Body of pancreas (tissue), 4 donors: ENCODE results near the gene TACC2. TPM values are rescaled to one million over a fixed set of nuclear protein-coding genes. Genes with fewer than 3 reads are reported as not detected.

Experiments used
- ATAC-seq: fragments of 150-250 bp; one replicate; pipeline ENCODE4 v1.9.1; 2016
- DNase-seq, 4 donors: peaks; one replicate each; pipeline ENCODE4 v3.0.0-alpha.2; 2019
- H3K27ac ChIP-seq, 4 donors: fragments of 200-600 bp; sonication (generic); 1 replicate in 3 of 4; 2 replicates in 1 of 4; pipeline versions ENCODE4 v1.5.1 to v1.6.1; 2016 to 2019; ENCODE audit warnings: mild to moderate bottlenecking in 1 of 4, mixed read lengths in 1 of 4, moderate library complexity in 1 of 4
- H3K27me3 ChIP-seq, 2 donors: fragments of 200-600 bp; sonication (generic); one replicate each; pipeline ENCODE4 v1.6.0; 2016; ENCODE audit warnings: mild to moderate bottlenecking in 1 of 2
- H3K36me3 ChIP-seq, 2 donors: fragments of 200-600 bp; sonication (generic); replicated peaks in 1 of 2; 2 replicates each; pipeline ENCODE4 v1.5.1; 2016; ENCODE audit warnings: low read depth in 2 of 2; ENCODE audit not compliant: insufficient read depth in 1 of 2
- H3K4me1 ChIP-seq: fragments of 200-600 bp; sonication (generic); one replicate; pipeline ENCODE4 v1.6.0; 2016
- H3K4me3 ChIP-seq, 2 donors: fragments of 200-600 bp; sonication (generic); 1 replicate in 1 of 2; 2 replicates in 1 of 2; pipeline ENCODE4 v1.5.1; 2016 to 2019
- H3K9me3 ChIP-seq, 3 donors: fragments of 200-600 bp; sonication (generic); 1 replicate in 2 of 3; 2 replicates in 1 of 3; pipeline ENCODE4 v1.5.1; 2016
- POLR2A ChIP-seq, 3 donors: fragments of 450-650 bp; IDR thresholded peaks; one replicate each; pipeline ENCODE4 v1.6.1; 2016; ENCODE audit warnings: antibody characterized with exemption in 3 of 3, mild to moderate bottlenecking in 2 of 3
- WGBS, 2 donors: methylation state at CpG; one replicate each; pipeline ENCODE4 v1.1.5; 2017; 5-methylcytosine and 5-hydroxymethylcytosine counted together
- intact Hi-C: fragments of 100-400 bp; cut with DNase I; formaldehyde crosslinking; loops from one replicate; pipeline ENCODE4 v1.15.1; 2023
- total RNA-seq, 2 donors: library from RNA; depleted of rRNA; stranded (reverse); fragments of >200 nt; gene quantifications; one replicate each; pipeline ENCODE4 v1.1.0, GENCODE V29; 2016
- TF ChIP-seq, protein P1 (sequence below), 7 experiments: fragments of 450-650 bp in 4 of 7; fragments of 200-600 bp in 3 of 7; sonication (generic) in 3 of 7; IDR thresholded peaks; one replicate each; pipeline ENCODE4 v1.5.1; 2016 to 2019; ENCODE audit warnings: antibody characterized with exemption in 7 of 7

TACC2 gene
- total RNA-seq, 2 donors from 2014 or later: 29.0 to 38.7 TPM

GRCh38 chr10:122227754-122228153, 238.8 kb downstream of the TACC2 start:
- ATAC-seq (no peak), DNase-seq (no peak)
- whole genome bisulfite sequencing, 2 donors: 95 to 100% methylated on average over 4 of the region's 4 CpGs
- Histone ChIP-seq H3K36me3 (peaks cover 0 to 13% of the 10 kb centered on the region in 2 donors), H3K4me3 (no peak overlapping the region), H3K9me3 (no peaks in the 10 kb centered on the region), H3K27me3 (no peaks in the 10 kb centered on the region), H3K4me1 (no peaks in the 10 kb centered on the region), H3K27ac (no peak overlapping the region)
- TF ChIP-seq, protein P1, sequence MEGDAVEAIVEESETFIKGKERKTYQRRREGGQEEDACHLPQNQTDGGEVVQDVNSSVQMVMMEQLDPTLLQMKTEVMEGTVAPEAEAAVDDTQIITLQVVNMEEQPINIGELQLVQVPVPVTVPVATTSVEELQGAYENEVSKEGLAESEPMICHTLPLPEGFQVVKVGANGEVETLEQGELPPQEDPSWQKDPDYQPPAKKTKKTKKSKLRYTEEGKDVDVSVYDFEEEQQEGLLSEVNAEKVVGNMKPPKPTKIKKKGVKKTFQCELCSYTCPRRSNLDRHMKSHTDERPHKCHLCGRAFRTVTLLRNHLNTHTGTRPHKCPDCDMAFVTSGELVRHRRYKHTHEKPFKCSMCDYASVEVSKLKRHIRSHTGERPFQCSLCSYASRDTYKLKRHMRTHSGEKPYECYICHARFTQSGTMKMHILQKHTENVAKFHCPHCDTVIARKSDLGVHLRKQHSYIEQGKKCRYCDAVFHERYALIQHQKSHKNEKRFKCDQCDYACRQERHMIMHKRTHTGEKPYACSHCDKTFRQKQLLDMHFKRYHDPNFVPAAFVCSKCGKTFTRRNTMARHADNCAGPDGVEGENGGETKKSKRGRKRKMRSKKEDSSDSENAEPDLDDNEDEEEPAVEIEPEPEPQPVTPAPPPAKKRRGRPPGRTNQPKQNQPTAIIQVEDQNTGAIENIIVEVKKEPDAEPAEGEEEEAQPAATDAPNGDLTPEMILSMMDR (IDR thresholded peaks at IDR 0.05): no peak
- no peak for TF ChIP-seq POLR2A (IDR thresholded peaks at IDR 0.05)
- intact Hi-C loops: no loop called here

DNA sequence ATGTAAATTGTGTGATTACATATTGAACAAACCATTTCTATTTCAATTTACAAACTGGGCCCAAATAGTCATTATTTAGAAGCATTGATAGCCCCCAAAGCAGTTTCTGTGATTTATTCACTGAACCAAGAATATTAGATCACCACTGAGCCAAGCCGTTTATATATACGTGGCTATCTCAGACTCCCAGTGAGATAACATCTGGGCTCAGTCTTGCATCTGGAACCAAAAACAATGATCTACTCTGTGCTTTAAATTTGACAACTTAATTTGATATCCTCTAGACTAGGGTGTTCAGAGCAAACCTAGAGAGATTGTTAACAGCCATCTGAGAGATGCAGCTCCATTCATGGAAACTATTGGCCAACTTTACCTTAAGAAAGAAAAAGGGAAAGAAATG, 240.7 kb downstream of the TACC2 start:
- 74 to 76% methylated on average over 2 of the region's 2 CpGs for WGBS, 2 donors
- Histone ChIP-seq H3K36me3 (peaks cover 0 to 13% of the 10 kb centered on the region in 2 donors), H3K4me1 (no peaks in the 10 kb centered on the region), H3K4me3 (no peak overlapping the region), H3K27me3 (no peaks in the 10 kb centered on the region), H3K9me3 (no peaks in the 10 kb centered on the region), H3K27ac (no peak overlapping the region)
- intact Hi-C loops: no loop called here
- TF ChIP-seq, protein P1 (IDR thresholded peaks at IDR 0.05): no peak
- no peak for TF ChIP-seq POLR2A (IDR thresholded peaks at IDR 0.05)
- ATAC-seq: no peak
- no peak for DNase-seq

DNA sequence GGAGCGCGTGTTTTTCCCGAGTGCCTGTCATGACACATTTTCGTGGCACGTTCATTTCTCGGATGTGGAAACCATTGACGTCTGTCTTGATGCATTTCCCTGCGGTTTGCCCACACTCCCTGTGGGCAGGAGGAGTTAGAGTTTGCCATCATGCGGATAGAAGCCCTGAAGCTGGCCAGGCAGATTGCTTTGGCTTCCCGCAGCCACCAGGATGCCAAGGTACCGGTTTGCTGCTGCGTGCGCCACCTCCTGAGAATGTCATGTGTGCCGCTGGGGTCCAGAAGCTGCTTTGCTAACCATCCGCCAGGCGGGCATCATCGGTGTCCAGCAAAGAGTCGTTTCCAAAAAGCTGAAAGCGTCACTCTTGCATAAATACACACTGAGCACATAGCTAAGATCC, 241.3 kb downstream of the TACC2 start:
- Histone ChIP-seq H3K27ac (no peak overlapping the region), H3K9me3 (no peaks in the 10 kb centered on the region), H3K36me3 (peaks cover 0 to 11% of the 10 kb centered on the region in 2 donors), H3K4me3 (no peak overlapping the region), H3K4me1 (no peaks in the 10 kb centered on the region), H3K27me3 (no peaks in the 10 kb centered on the region)
- WGBS, 2 donors: 90 to 98% methylated on average over 19 of the region's 19 CpGs
- intact Hi-C loops: no loop called here
- ATAC-seq (no peak), DNase-seq (no peak)
- no peak for TF ChIP-seq POLR2A (IDR thresholded peaks at IDR 0.05)
- TF ChIP-seq, protein P1 (IDR thresholded peaks at IDR 0.05): no peak

- Histone ChIP-seq H3K36me3 (peaks cover 0 to 9% of the 10 kb centered on the region in 2 donors), H3K4me1 (no peaks in the 10 kb centered on the region), H3K4me3 (no peak overlapping the region), H3K27me3 (no peaks in the 10 kb centered on the region), H3K9me3 (no peaks in the 10 kb centered on the region), H3K27ac (no peak overlapping the region)
- TF ChIP-seq, protein P1 (IDR thresholded peaks at IDR 0.05): no peak
- TF ChIP-seq POLR2A (IDR thresholded peaks at IDR 0.05): no peak
- 67 to 90% methylated on average over 3 of the region's 3 CpGs for WGBS, 2 donors
- ATAC-seq (no peak), DNase-seq (no peak)
- intact Hi-C loops: no loop called here
These were observed 243.8 kb downstream of the TACC2 start for GRCh38 chr10:122232769-122233168.

- no peak for ATAC-seq
- intact Hi-C loops: no loop called here
- 83 to 93% methylated on average over 4 to 11 of the region's 11 CpGs for WGBS, 2 donors
These were observed 244.9 kb downstream of the TACC2 start for GRCh38 chr10:122233857-122234348.

More at GRCh38 chr10:122233857-122234348, 244.9 kb downstream of the TACC2 start:
- TF ChIP-seq, protein P1 (IDR thresholded peaks at IDR 0.05): no peak
- no peak for TF ChIP-seq POLR2A (IDR thresholded peaks at IDR 0.05)
- peaks cover 0 to 4% of the 10 kb centered on the region in 2 donors for H3K36me3 ChIP-seq
- H3K9me3 ChIP-seq: no peaks in the 10 kb centered on the region
- H3K27me3 ChIP-seq: no peaks in the 10 kb centered on the region
- no peak overlapping the region for H3K4me3 ChIP-seq
- H3K27ac ChIP-seq: no peak overlapping the region
- no peak for DNase-seq
- no peaks in the 10 kb centered on the region for H3K4me1 ChIP-seq
